Measurements from ENCODE around the gene SRBD1.

SRBD1 gene

GRCh38 chr2:45524016-45524415, 87.1 kb downstream of the SRBD1 start:
- TF ChIP-seq CTCF (IDR thresholded peaks at IDR 0.05; ENCODE audit: control insufficient read depth, insufficient read depth, low read depth, low read length, missing control alignments) = no peak
- no peak overlapping the region for H3K4me3 ChIP-seq (ENCODE audit: control insufficient read depth, low read depth, low read length)

DNA sequence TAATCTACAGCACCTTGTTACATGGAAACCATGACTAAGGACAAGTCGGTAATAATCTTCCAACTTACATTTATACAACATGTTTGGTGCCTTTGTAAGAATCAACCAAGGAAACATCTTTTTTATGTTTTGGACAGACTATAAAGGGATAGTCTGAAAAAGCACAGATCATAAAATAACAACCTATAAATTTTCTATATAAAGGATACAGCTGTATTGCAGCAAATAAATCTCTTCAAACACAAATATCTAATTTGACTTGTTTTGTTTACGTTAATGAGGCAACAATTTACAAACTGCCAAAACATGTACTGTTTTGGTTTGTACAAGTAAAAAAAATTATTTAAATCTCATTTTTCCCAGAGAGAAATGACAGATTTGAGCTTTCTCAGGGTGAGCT, 92.5 kb downstream of the SRBD1 start:
- H3K4me3 ChIP-seq (ENCODE audit: control insufficient read depth, low read depth, low read length) = no peak overlapping the region
- TF ChIP-seq CTCF (IDR thresholded peaks at IDR 0.05; ENCODE audit: control insufficient read depth, insufficient read depth, low read depth, low read length, missing control alignments) = no peak
- no peak for DNase-seq (ENCODE audit: low read depth)

More at GRCh38 chr2:45524016-45524415, 87.1 kb downstream of the SRBD1 start:
- DNase-seq (ENCODE audit: low read depth) = no peak

GRCh38 chr2:45510701-45511420, 100.2 kb downstream of the SRBD1 start:
- TF ChIP-seq CTCF (IDR thresholded peaks at IDR 0.05; ENCODE audit: control insufficient read depth, insufficient read depth, low read depth, low read length, missing control alignments) = no peak
- DNase-seq (ENCODE audit: low read depth) = no peak
- H3K4me3 ChIP-seq (ENCODE audit: control insufficient read depth, low read depth, low read length) = no peak overlapping the region

DNA sequence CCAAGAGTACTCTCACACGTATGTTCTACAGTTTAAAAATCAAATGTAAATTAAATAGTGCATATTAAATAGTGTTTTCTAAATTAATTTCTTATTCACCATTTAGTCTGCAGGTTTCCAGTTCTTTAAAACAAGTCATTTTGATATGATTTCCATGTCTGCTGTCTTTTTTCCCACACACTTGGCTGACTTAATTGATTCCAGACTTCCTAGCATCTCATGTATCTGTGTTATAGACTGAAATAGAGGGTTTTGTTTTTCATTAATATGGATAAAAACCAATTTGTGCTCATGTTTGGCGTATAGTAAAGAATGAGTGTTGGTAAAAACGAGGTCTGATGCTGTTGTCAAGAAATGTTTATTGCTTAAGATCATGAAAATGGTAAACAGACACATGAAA, 104.3 kb downstream of the SRBD1 start:
- no peak for DNase-seq (ENCODE audit: low read depth)
- no peak overlapping the region for H3K4me3 ChIP-seq (ENCODE audit: control insufficient read depth, low read depth, low read length)
- TF ChIP-seq CTCF (IDR thresholded peaks at IDR 0.05; ENCODE audit: control insufficient read depth, insufficient read depth, low read depth, low read length, missing control alignments) = no peak

DNA sequence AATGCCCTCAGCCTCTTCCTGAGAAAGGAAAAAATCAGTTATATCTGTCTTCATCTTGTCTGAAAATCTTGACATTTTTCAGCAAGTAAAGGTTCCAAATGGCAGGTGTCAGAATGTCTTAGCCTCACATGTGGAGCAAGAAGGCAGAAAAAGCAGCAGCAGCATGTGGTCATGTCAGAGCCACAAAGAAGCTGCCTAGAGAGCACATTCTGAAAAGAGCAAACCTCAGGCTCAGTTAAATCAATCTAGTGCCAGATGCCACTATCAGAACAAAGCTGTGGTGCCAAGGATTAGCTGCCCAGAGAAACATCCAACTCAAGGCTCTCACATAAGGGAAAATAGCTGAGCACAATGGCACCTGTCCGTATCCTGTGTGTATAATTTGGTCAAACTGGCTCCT, 105.9 kb downstream of the SRBD1 start:
- H3K4me3 ChIP-seq (ENCODE audit: control insufficient read depth, low read depth, low read length) = no peak overlapping the region
- no peak for TF ChIP-seq CTCF (IDR thresholded peaks at IDR 0.05; ENCODE audit: control insufficient read depth, insufficient read depth, low read depth, low read length, missing control alignments)
- DNase-seq (ENCODE audit: low read depth) = no peak

DNA sequence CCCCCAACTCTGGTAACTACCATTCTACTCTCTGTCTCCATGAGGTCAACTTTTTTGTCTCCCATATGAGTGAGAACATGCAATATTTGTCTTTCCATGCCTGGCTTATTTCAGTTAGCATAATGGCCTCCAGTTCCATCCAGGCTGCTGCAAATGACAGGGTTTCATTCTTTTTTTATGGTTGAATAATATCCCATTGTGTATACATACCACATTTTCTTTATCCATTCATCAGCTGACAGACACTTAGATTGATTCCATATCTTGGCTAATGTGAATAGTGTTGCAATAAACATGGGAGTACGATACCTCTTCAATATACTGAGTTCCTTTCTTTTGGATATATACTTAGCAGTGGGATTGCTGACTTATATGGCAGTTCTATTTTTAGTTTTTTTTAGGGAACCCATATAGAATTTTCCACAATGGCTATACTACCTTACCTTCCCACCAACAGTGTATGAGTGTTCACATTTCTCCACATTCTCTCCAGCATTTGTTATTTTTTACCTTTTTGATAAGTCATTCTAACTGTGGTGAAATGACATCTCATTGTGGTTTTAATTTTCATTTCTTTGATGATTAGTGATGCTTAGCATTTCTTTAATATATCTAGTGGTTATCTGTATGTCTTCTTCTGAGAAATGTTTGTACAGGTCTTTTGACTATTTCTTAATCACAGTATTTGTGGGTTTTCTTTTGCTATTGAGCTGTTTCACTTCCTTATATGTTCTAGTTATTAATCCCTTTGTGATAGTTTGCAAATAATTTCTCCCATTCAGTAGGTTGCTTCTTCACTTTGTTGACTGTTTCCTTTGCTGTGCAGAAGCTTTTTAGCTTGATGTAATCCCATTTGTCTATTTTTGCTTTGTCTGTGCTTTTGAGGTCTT, 112.2 kb downstream of the SRBD1 start:
- TF ChIP-seq CTCF (IDR thresholded peaks at IDR 0.05; ENCODE audit: control insufficient read depth, insufficient read depth, low read depth, low read length, missing control alignments) = no peak
- H3K4me3 ChIP-seq (ENCODE audit: control insufficient read depth, low read depth, low read length) = no peak overlapping the region
- no peak for DNase-seq (ENCODE audit: low read depth)

Measured in AG09309 (cell line).